ENCODE data around the gene PRKCQ.

DNA sequence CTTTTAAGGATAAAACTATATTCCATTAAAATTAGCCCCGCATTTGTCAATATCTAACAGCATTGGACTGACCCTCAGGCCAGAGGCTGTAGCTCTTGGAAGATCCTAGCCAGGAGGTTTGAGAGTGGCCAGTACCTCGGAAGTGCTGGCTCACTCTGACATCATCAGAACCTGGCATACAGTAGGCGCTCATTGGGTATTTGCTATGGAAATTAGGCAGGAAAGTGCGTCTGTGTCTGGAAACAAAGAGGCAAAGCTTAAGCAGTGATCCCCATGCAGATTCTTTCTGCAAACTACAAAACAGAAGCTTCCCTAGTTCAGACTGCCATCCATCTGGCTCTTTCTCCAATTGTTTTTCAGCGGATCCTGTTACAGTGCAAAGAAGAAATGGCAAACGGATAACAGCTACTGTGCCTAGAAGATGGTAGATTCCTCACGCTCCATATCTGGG lies 1.7 kb upstream of the PRKCQ start:
- TF ChIP-seq, protein P1, sequence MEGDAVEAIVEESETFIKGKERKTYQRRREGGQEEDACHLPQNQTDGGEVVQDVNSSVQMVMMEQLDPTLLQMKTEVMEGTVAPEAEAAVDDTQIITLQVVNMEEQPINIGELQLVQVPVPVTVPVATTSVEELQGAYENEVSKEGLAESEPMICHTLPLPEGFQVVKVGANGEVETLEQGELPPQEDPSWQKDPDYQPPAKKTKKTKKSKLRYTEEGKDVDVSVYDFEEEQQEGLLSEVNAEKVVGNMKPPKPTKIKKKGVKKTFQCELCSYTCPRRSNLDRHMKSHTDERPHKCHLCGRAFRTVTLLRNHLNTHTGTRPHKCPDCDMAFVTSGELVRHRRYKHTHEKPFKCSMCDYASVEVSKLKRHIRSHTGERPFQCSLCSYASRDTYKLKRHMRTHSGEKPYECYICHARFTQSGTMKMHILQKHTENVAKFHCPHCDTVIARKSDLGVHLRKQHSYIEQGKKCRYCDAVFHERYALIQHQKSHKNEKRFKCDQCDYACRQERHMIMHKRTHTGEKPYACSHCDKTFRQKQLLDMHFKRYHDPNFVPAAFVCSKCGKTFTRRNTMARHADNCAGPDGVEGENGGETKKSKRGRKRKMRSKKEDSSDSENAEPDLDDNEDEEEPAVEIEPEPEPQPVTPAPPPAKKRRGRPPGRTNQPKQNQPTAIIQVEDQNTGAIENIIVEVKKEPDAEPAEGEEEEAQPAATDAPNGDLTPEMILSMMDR (IDR thresholded peaks at IDR 0.05) = no peak
- no peak for TF ChIP-seq POLR2A (IDR thresholded peaks at IDR 0.05)

Measured in body of pancreas (tissue), 4 donors.